Osteoblast (primary cell): ENCODE results near the gene KIF18A. TPM values are rescaled to one million over a fixed set of nuclear protein-coding genes. Genes with fewer than 3 reads are reported as not detected.
A peak's percentile ranks its signal among the peaks of the same experiment; 100 is the strongest.

Source experiments
- DNase-seq: peaks from one replicate; pipeline ENCODE4 v3.0.0; 2011; ENCODE audit warnings: low spot score, mixed read lengths; ENCODE audit not compliant: insufficient read length; ENCODE audit errors: missing footprints
- H2AFZ ChIP-seq: 2 replicates; pipeline ENCODE4 v1.6.0; 2011; ENCODE audit warnings: mild to moderate bottlenecking, low read length
- H3K27ac ChIP-seq: 2 replicates; pipeline ENCODE4 v1.5.1; 2011; ENCODE audit warnings: mild to moderate bottlenecking, low read depth, low read length, moderate library complexity
- H3K27me3 ChIP-seq: 2 replicates; pipeline ENCODE4 v1.6.0; 2012; ENCODE audit warnings: mild to moderate bottlenecking, control low read depth, inconsistent platforms, low read length, moderate library complexity; ENCODE audit not compliant: insufficient read depth
- H3K36me3 ChIP-seq: 2 replicates; pipeline ENCODE4 v1.5.1; 2011; ENCODE audit warnings: mild to moderate bottlenecking, low read length, control low read depth, moderate library complexity; ENCODE audit not compliant: insufficient read depth
- H3K4me1 ChIP-seq: 2 replicates; pipeline ENCODE4 v1.5.1; 2011; ENCODE audit warnings: mild to moderate bottlenecking, low read length, control low read depth, moderate library complexity; ENCODE audit not compliant: insufficient read depth
- H3K4me2 ChIP-seq: 2 replicates; pipeline ENCODE4 v1.6.0; 2011; ENCODE audit warnings: mild to moderate bottlenecking, low read length; ENCODE audit not compliant: insufficient read depth
- H3K4me3 ChIP-seq: fragments of 200-600 bp; sonication (generic); 3 replicates; pipeline ENCODE4 v1.5.1; 2012; ENCODE audit warnings: mild to moderate bottlenecking, low read length, inconsistent platforms; ENCODE audit not compliant: insufficient read depth
- H3K79me2 ChIP-seq: 2 replicates; pipeline ENCODE4 v1.6.0; 2012; ENCODE audit warnings: mild to moderate bottlenecking, low read length, control low read depth, inconsistent platforms; ENCODE audit not compliant: insufficient read depth
- H3K9me3 ChIP-seq: 2 replicates; pipeline ENCODE4 v1.5.1; 2011; ENCODE audit warnings: low read depth, low read length, control low read depth
- H4K20me1 ChIP-seq: 2 replicates; pipeline ENCODE4 v1.6.0; 2012; ENCODE audit warnings: mild to moderate bottlenecking, low read length, control low read depth; ENCODE audit not compliant: insufficient read depth
- CTCF ChIP-seq: IDR thresholded peaks from 2 replicates; pipeline ENCODE4 v1.5.1; 2011; ENCODE audit warnings: mild to moderate bottlenecking, low read depth, low read length, moderate library complexity; ENCODE audit errors: extremely low read depth
- total RNA-seq: library from RNA; depleted of rRNA; stranded (reverse); fragments of >200 nt; gene quantifications from 2 replicates; pipeline ENCODE4 v1.2.3, GENCODE V29; 2012

Gene KIF18A
- total RNA-seq, 1 donor: 4.0 TPM

GRCh38 chr11:27991736-27992135 lies 116.2 kb downstream of the KIF18A start:
- no peak overlapping the region for H3K4me3 ChIP-seq
- no peak for TF ChIP-seq CTCF
- H3K36me3 ChIP-seq: no peaks in the 10 kb centered on the region
- H3K4me1 ChIP-seq: peaks cover 17% of the 10 kb centered on the region
- no peaks in the 10 kb centered on the region for H3K79me2 ChIP-seq
- H3K9me3 ChIP-seq: no peaks in the 10 kb centered on the region
- no peaks in the 10 kb centered on the region for H4K20me1 ChIP-seq
- no peaks in the 10 kb centered on the region for H3K27me3 ChIP-seq
- no peak overlapping the region for H3K4me2 ChIP-seq
- no peak overlapping the region for H2AFZ ChIP-seq
- DNase-seq: no peak
- no peak overlapping the region for H3K27ac ChIP-seq

GRCh38 chr11:27977527-27977926 lies 130.4 kb downstream of the KIF18A start:
- Histone ChIP-seq H3K9me3 (no peaks in the 10 kb centered on the region), H3K4me3 (no peak overlapping the region), H3K36me3 (no peaks in the 10 kb centered on the region), H2AFZ (no peak overlapping the region), H4K20me1 (no peaks in the 10 kb centered on the region), H3K4me1 (peaks cover 8% of the 10 kb centered on the region), H3K4me2 (no peak overlapping the region), H3K79me2 (no peaks in the 10 kb centered on the region), H3K27me3 (no peaks in the 10 kb centered on the region), H3K27ac (no peak overlapping the region)
- DNase-seq: no peak
- TF ChIP-seq CTCF: no peak

GRCh38 chr11:27977031-27977430 lies 130.9 kb downstream of the KIF18A start:
- H3K4me3 ChIP-seq: no peak overlapping the region
- no peaks in the 10 kb centered on the region for H3K36me3 ChIP-seq
- no peak for TF ChIP-seq CTCF
- no peaks in the 10 kb centered on the region for H3K9me3 ChIP-seq
- H2AFZ ChIP-seq: peak overlapping the region; percentile 27
- peak; percentile 36 for DNase-seq
- peak overlapping the region; percentile 45 for H3K27ac ChIP-seq
- peaks cover 8% of the 10 kb centered on the region for H3K4me1 ChIP-seq
- no peaks in the 10 kb centered on the region for H4K20me1 ChIP-seq
- H3K4me2 ChIP-seq: peak overlapping the region; percentile 36
- no peaks in the 10 kb centered on the region for H3K79me2 ChIP-seq
- H3K27me3 ChIP-seq: no peaks in the 10 kb centered on the region

GRCh38 chr11:27976262-27976661 lies 131.7 kb downstream of the KIF18A start:
- Histone ChIP-seq H3K9me3 (no peaks in the 10 kb centered on the region), H3K27me3 (no peaks in the 10 kb centered on the region), H3K79me2 (no peaks in the 10 kb centered on the region), H3K4me2 (peak overlapping the region; percentile 10), H3K27ac (peak overlapping the region; percentile 45), H4K20me1 (no peaks in the 10 kb centered on the region), H3K4me1 (peaks cover 8% of the 10 kb centered on the region), H3K4me3 (no peak overlapping the region), H3K36me3 (no peaks in the 10 kb centered on the region), H2AFZ (no peak overlapping the region)
- DNase-seq: peak; percentile 1
- no peak for TF ChIP-seq CTCF
